ENCODE measurements around the gene CANT1.

The CANT1 gene

GRCh38 chr17:78986048-78986648, 23.4 kb downstream of the CANT1 start:
- DNase-seq = no peak

GRCh38 chr17:78985395-78985794, 24.2 kb downstream of the CANT1 start:
- peaks cover 2% of the 10 kb centered on the region; the same call in 1 of the 2 replicates for H3K36me3 ChIP-seq
- no peak for TF ChIP-seq CTCF (IDR thresholded peaks at IDR 0.05; ENCODE audit: low read depth, low read length)
- no peaks in the 10 kb centered on the region; the same call in 1 of the 2 replicates for H3K9me3 ChIP-seq
- no peak overlapping the region for H3K4me3 ChIP-seq (ENCODE audit: low read depth, low read length)
- peaks cover 20% of the 10 kb centered on the region for H3K4me1 ChIP-seq
- no peak for DNase-seq
- H3K27me3 ChIP-seq = no peaks in the 10 kb centered on the region

More at GRCh38 chr17:78986048-78986648, 23.4 kb downstream of the CANT1 start:
- Histone ChIP-seq H3K9me3 (no peaks in the 10 kb centered on the region; the same call in 1 of the 2 replicates), H3K4me1 (peaks cover 15% of the 10 kb centered on the region), H3K4me3 (ENCODE audit: low read depth, low read length) (peak overlapping the region; percentile 37), H3K36me3 (peaks cover 5% of the 10 kb centered on the region; the same call in 1 of the 2 replicates), H3K27me3 (no peaks in the 10 kb centered on the region)
- TF ChIP-seq CTCF (IDR thresholded peaks at IDR 0.05; ENCODE audit: low read depth, low read length) = peak; percentile 60

- Histone ChIP-seq H3K27me3 (no peaks in the 10 kb centered on the region), H3K4me1 (peaks cover 29% of the 10 kb centered on the region), H3K4me3 (ENCODE audit: low read depth, low read length) (no peak overlapping the region), H3K9me3 (no peaks in the 10 kb centered on the region), H3K36me3 (peaks cover 14% of the 10 kb centered on the region)
- TF ChIP-seq CTCF (IDR thresholded peaks at IDR 0.05; ENCODE audit: low read depth, low read length) = no peak
- DNase-seq = no peak
Observed at GRCh38 chr17:78981010-78981888, 28.3 kb downstream of the CANT1 start.

- Histone ChIP-seq H3K4me3 (ENCODE audit: low read depth, low read length) (no peak overlapping the region), H3K4me1 (peaks cover 27% of the 10 kb centered on the region), H3K36me3 (peaks cover 19% of the 10 kb centered on the region), H3K27me3 (no peaks in the 10 kb centered on the region), H3K9me3 (no peaks in the 10 kb centered on the region)
- no peak for DNase-seq
- no peak for TF ChIP-seq CTCF (IDR thresholded peaks at IDR 0.05; ENCODE audit: low read depth, low read length)
Observed at GRCh38 chr17:78980624-78980972, 29.0 kb downstream of the CANT1 start.

- H3K9me3 ChIP-seq = no peaks in the 10 kb centered on the region
- H3K4me3 ChIP-seq (ENCODE audit: low read depth, low read length) = peak within 1 kb of the TSS; percentile 76
- H3K4me1 ChIP-seq = peaks cover 27% of the 10 kb centered on the region
- H3K36me3 ChIP-seq = peaks cover 23% of the 10 kb centered on the region
- TF ChIP-seq CTCF (IDR thresholded peaks at IDR 0.05; ENCODE audit: low read depth, low read length) = no peak
- peak; percentile 99 for DNase-seq
- no peaks in the 10 kb centered on the region for H3K27me3 ChIP-seq
Observed at GRCh38 chr17:78979780-78980623, 29.6 kb downstream of the CANT1 start, which contains the start of gene LGALS3BP. LGALS3BP (minus strand) TSS chr17:78979923; CDS start chr17:78977191, 2,732 bp downstream.

All from BE2C (cell line).